Body of pancreas (tissue), 4 donors: Measurements from ENCODE around the gene SHH.

ENCODE experiments used
- CTCF ChIP-seq, 7 experiments: fragments of 450-650 bp in 4 of 7; fragments of 200-600 bp in 3 of 7; sonication (generic) in 3 of 7; IDR thresholded peaks; one replicate each; pipeline ENCODE4 v1.5.1; 2016 to 2019; ENCODE audit warnings: antibody characterized with exemption in 7 of 7
- POLR2A ChIP-seq, 3 donors: fragments of 450-650 bp; IDR thresholded peaks; one replicate each; pipeline ENCODE4 v1.6.1; 2016; ENCODE audit warnings: antibody characterized with exemption in 3 of 3, mild to moderate bottlenecking in 2 of 3

- TF ChIP-seq CTCF (IDR thresholded peaks at IDR 0.05) (no peak), POLR2A (IDR thresholded peaks at IDR 0.05) (no peak)
Measured at GRCh38 chr7:155792999-155793560, 19.2 kb downstream of the SHH start.
